Activated T-cell treated with anti-CD3 and anti-CD28 coated beads, Interleukin-2, amount 50 U/mL, for 1 hour (primary cell): ENCODE results near the gene CALM1.

Experiments
- DNase-seq: peaks from one replicate; pipeline ENCODE4 v3.0.0-alpha.2; 2020

The CALM1 gene

GRCh38 chr14:90396341-90397339, at the start of gene CALM1:
Gene CALM1, plus strand, starts transcription at chr14:90397029. Its CDS starts 202 bp downstream, at chr14:90397231.
- peak; percentile 99 for DNase-seq

- no peak for DNase-seq
Measured at GRCh38 chr14:90348270-90348669, 48.6 kb upstream of the CALM1 start.

GRCh38 chr14:90349739-90350138, 47.1 kb upstream of the CALM1 start:
- DNase-seq: no peak

- DNase-seq: no peak
Measured at GRCh38 chr14:90354551-90355298, 42.1 kb upstream of the CALM1 start.

GRCh38 chr14:90355540-90356518, 41.0 kb upstream of the CALM1 start:
- DNase-seq: no peak

GRCh38 chr14:90356925-90357324, 39.9 kb upstream of the CALM1 start:
- DNase-seq: no peak

GRCh38 chr14:90358359-90358758, 38.5 kb upstream of the CALM1 start:
- DNase-seq: no peak

GRCh38 chr14:90361865-90362557, 34.8 kb upstream of the CALM1 start:
- DNase-seq: no peak

- no peak for DNase-seq
Measured at GRCh38 chr14:90362558-90362896, 34.3 kb upstream of the CALM1 start.

- no peak for DNase-seq
Measured at GRCh38 chr14:90368946-90369721, 27.7 kb upstream of the CALM1 start.

- no peak for DNase-seq
Measured at GRCh38 chr14:90373887-90374286, 22.9 kb upstream of the CALM1 start.

- DNase-seq: no peak
Measured at GRCh38 chr14:90374813-90375212, 22.0 kb upstream of the CALM1 start.

- DNase-seq: no peak
Measured at GRCh38 chr14:90375934-90376333, 20.9 kb upstream of the CALM1 start.

GRCh38 chr14:90378249-90378648, 18.6 kb upstream of the CALM1 start:
- no peak for DNase-seq

- DNase-seq: no peak
Measured at GRCh38 chr14:90379106-90379505, 17.7 kb upstream of the CALM1 start.

GRCh38 chr14:90381011-90381786, 15.6 kb upstream of the CALM1 start:
- no peak for DNase-seq

- peak; percentile 40 for DNase-seq
Measured at GRCh38 chr14:90381999-90382451, 14.8 kb upstream of the CALM1 start.

GRCh38 chr14:90382491-90383125, 14.2 kb upstream of the CALM1 start:
- DNase-seq: peak; percentile 79

- peak; percentile 96 for DNase-seq
Measured at GRCh38 chr14:90383126-90383730, 13.6 kb upstream of the CALM1 start.
